B cell (primary cell): ENCODE measurements around the gene RPRD1B.

Source experiments
- EZH2 ChIP-seq: IDR thresholded peaks from 2 replicates; pipeline ENCODE4 v1.6.1; 2012; ENCODE audit warnings: borderline replicate concordance, low read depth, mild to moderate bottlenecking, moderate library complexity, low read length; ENCODE audit not compliant: insufficient read depth, poor library complexity, severe bottlenecking
- TF ChIP-seq, protein P1 (sequence below): fragments of 200-600 bp; IDR thresholded peaks from one replicate; pipeline ENCODE4 v1.8.0; 2022; ENCODE audit warnings: antibody characterized with exemption, mild to moderate bottlenecking

DNA sequence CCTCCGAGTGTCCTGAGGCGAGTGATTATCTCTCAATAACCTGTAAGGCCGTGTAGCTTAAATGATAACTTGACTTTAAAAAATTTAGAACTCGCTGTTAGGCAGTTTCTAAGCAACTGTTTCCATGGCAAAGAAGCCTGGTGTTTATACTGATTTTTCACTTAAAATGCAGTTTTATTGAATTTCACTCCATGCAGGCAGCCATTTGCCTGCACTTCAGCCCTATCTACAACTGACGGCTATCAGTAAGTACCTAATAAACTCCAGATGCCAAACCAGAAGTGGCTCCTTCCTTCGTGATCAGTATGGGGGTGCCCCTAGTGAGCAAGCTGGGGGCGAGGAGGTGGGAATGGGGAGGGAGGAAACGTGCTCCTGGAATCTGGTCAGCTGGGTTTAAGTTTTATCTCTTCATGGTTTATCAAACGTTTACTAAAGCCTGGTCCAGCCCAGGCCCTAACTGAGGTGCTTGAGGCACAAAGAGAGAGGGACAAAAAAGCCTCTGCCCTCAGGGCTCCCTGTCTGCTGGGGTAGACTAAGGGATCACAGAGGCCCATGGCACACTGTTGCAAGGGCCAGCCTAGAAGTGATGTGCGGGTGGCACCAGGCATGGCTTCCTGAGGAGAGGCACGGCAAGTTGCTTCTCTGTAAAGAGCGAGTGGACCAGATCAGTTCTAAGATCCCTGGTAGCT lies 45.8 kb upstream of the RPRD1B start:
- no peak for TF ChIP-seq EZH2
- TF ChIP-seq, protein P1, sequence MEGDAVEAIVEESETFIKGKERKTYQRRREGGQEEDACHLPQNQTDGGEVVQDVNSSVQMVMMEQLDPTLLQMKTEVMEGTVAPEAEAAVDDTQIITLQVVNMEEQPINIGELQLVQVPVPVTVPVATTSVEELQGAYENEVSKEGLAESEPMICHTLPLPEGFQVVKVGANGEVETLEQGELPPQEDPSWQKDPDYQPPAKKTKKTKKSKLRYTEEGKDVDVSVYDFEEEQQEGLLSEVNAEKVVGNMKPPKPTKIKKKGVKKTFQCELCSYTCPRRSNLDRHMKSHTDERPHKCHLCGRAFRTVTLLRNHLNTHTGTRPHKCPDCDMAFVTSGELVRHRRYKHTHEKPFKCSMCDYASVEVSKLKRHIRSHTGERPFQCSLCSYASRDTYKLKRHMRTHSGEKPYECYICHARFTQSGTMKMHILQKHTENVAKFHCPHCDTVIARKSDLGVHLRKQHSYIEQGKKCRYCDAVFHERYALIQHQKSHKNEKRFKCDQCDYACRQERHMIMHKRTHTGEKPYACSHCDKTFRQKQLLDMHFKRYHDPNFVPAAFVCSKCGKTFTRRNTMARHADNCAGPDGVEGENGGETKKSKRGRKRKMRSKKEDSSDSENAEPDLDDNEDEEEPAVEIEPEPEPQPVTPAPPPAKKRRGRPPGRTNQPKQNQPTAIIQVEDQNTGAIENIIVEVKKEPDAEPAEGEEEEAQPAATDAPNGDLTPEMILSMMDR: no peak
